ENCODE data around the gene GLS. TPM values are rescaled to one million over a fixed set of nuclear protein-coding genes. Genes with fewer than 3 reads are reported as not detected.

GLS gene
- total and polyA plus RNA-seq, 9 of the 15 experiments (the other 6 are each of a cell fraction or from before 2014, with no cell fraction given), result 13.7 to 77.5 (median 48.2) TPM

DNA sequence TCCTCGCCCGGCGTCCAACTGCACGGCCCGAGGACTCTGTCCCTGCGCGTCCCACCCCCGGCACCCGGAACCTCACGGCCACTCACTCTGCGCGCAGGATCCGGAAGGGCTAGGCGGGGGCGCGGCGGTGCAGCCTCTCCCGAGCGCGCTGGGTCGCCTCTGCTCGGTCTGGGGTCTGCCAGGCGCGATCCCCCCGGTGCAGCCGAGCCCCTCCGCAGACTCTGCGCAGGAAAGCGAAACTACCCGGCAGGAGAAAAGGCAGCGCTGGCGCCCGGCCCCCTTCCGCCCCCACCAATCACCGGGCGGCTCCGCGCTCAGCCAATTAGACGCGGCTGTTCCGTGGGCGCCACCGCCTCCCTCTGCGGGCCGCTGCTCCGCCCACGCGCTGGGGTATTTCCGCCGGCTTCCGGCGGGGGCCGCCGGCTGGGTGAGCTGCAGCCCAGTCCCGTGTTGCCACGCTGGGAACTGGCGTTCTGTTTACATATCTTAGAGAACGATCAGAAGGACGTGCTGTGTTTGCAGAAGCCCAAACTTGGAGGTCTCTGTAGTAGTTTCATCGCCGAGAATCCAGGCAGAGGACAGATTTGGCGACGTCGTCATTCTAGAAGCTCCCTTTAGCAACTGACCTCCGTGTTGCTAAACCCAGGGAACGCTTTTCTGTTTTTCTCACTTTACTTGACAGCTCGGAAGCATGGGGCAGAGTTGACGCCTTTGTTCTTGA lies 133.5 kb downstream of the GLS start, which contains the start of gene STAT1 (continued):
- TF ChIP-seq ASH1L (IDR thresholded peaks at IDR 0.05; ENCODE audit: borderline replicate concordance, low read depth, partially characterized antibody) (no peak), ZNF445 (CRISPR knock-in tag; IDR thresholded peaks at IDR 0.05; ENCODE audit: low read depth) (no peak), ZNF318 (IDR thresholded peaks at IDR 0.05; ENCODE audit: borderline replicate concordance in 1 of 2, low read depth in 1 of 2) (0 out of 4 replicates have a peak, but pooled peaks of 1 of the 2 experiments have one; percentile 28), NFE2L1 (tag; IDR thresholded peaks at IDR 0.05; ENCODE audit: borderline replicate concordance, low read depth) (no peak), PTBP1 (IDR thresholded peaks at IDR 0.05; ENCODE audit: low read depth, low read length) (0 out of 2 replicates have a peak, but pooled peaks have one; percentile 27), IRF2 (CRISPR knock-in tag; IDR thresholded peaks at IDR 0.05) (0 out of 2 replicates have a peak, but pooled peaks have one; percentile 59), LCOR (CRISPR knock-in tag; IDR thresholded peaks at IDR 0.05) (peak; percentile 62; the same call in 1 of the 2 replicates), PHTF2 (CRISPR knock-in tag; IDR thresholded peaks at IDR 0.05) (no peak), MED1 (CRISPR knock-in tag; IDR thresholded peaks at IDR 0.05; ENCODE audit: borderline replicate concordance) (no peak), ZNF75A (CRISPR knock-in tag; IDR thresholded peaks at IDR 0.05) (no peak), SMAD2 (IDR thresholded peaks at IDR 0.05; ENCODE audit: low read depth, low read length) (no peak), ZNF707 (CRISPR knock-in tag; conservative IDR thresholded peaks at IDR 0.05) (no peak), ZNF431 (CRISPR knock-in tag; IDR thresholded peaks at IDR 0.05) (no peak), RBM22 (IDR thresholded peaks at IDR 0.05; ENCODE audit: low read depth, low read length, poor library complexity, severe bottlenecking) (no peak), ETS2 (tag; IDR thresholded peaks at IDR 0.05; ENCODE audit: borderline replicate concordance, poor library complexity, severe bottlenecking) (no peak)
- TF ChIP-seq, protein P1, sequence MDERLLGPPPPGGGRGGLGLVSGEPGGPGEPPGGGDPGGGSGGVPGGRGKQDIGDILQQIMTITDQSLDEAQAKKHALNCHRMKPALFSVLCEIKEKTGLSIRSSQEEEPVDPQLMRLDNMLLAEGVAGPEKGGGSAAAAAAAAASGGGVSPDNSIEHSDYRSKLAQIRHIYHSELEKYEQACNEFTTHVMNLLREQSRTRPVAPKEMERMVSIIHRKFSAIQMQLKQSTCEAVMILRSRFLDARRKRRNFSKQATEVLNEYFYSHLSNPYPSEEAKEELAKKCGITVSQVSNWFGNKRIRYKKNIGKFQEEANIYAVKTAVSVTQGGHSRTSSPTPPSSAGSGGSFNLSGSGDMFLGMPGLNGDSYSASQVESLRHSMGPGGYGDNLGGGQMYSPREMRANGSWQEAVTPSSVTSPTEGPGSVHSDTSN (CRISPR knock-in tag; IDR thresholded peaks at IDR 0.05; ENCODE audit: low read depth), result no peak
- TF ChIP-seq, protein P1 (tag; conservative IDR thresholded peaks at IDR 0.05; ENCODE audit: low read depth), result no peak

Measured in K562 (cell line).